Mesendoderm (in vitro differentiated cells): ENCODE results near the gene C11orf21. TPM values are rescaled to one million over a fixed set of nuclear protein-coding genes. Genes with fewer than 3 reads are reported as not detected.

Experiments used
- DNase-seq: peaks from one replicate; pipeline ENCODE4 v3.0.0; 2013
- H2AK5ac ChIP-seq: 2 replicates; pipeline ENCODE4 v1.6.1; 2013; ENCODE audit warnings: low read length, inconsistent platforms
- H2BK120ac ChIP-seq: 2 replicates; pipeline ENCODE4 v1.6.1; 2013; ENCODE audit warnings: low read depth, mild to moderate bottlenecking, low read length, moderate library complexity, mixed read lengths
- H2BK15ac ChIP-seq: replicated peaks from 2 replicates; pipeline ENCODE4 v1.6.1; 2013; ENCODE audit warnings: low read depth, mild to moderate bottlenecking, moderate library complexity
- H2BK5ac ChIP-seq: 2 replicates; pipeline ENCODE4 v1.6.1; 2013; ENCODE audit warnings: low read length, inconsistent platforms
- H3K18ac ChIP-seq: 2 replicates; pipeline ENCODE4 v1.6.1; 2013; ENCODE audit warnings: mild to moderate bottlenecking, low read length, mixed read lengths
- H3K23ac ChIP-seq: one replicate; pipeline ENCODE4 v1.6.1; 2013; ENCODE audit warnings: low read length
- H3K27ac ChIP-seq: 2 replicates; pipeline ENCODE4 v1.5.1; 2013; ENCODE audit warnings: low read depth, mild to moderate bottlenecking, inconsistent platforms, low read length, moderate library complexity
- H3K27me3 ChIP-seq: 2 replicates; pipeline ENCODE4 v1.6.1; 2013; ENCODE audit warnings: low read length, control low read depth, mild to moderate bottlenecking, inconsistent platforms; ENCODE audit not compliant: insufficient read depth, poor library complexity
- H3K36me3 ChIP-seq: 2 replicates; pipeline ENCODE4 v1.6.1; 2013; ENCODE audit warnings: low read length, inconsistent platforms; ENCODE audit not compliant: control insufficient read depth, insufficient read depth
- H3K4ac ChIP-seq: one replicate; pipeline ENCODE4 v1.6.1; 2013; ENCODE audit warnings: low read depth, mild to moderate bottlenecking, low read length, moderate library complexity
- H3K4me1 ChIP-seq: 2 replicates; pipeline ENCODE4 v1.6.1; 2013; ENCODE audit warnings: low read depth, low read length, inconsistent platforms; ENCODE audit not compliant: control insufficient read depth
- H3K4me2 ChIP-seq: 2 replicates; pipeline ENCODE4 v1.6.1; 2013; ENCODE audit warnings: low read length
- H3K4me3 ChIP-seq: 2 replicates; pipeline ENCODE4 v1.5.1; 2013; ENCODE audit warnings: mild to moderate bottlenecking, low read length
- H3K56ac ChIP-seq: one replicate; pipeline ENCODE4 v1.6.1; 2013; ENCODE audit warnings: low read length
- H3K79me1 ChIP-seq: 2 replicates; pipeline ENCODE4 v1.6.1; 2013; ENCODE audit warnings: low read length, inconsistent platforms
- H3K79me2 ChIP-seq: 2 replicates; pipeline ENCODE4 v1.6.1; 2013; ENCODE audit warnings: mild to moderate bottlenecking, low read length; ENCODE audit not compliant: control insufficient read depth, insufficient read depth
- H3K9ac ChIP-seq: 2 replicates; pipeline ENCODE4 v1.6.1; 2013; ENCODE audit warnings: low read length, inconsistent platforms
- H4K5ac ChIP-seq: one replicate; pipeline ENCODE4 v1.6.1; 2013; ENCODE audit warnings: low read length
- H4K8ac ChIP-seq: one replicate; pipeline ENCODE4 v1.6.1; 2013; ENCODE audit warnings: low read depth, mild to moderate bottlenecking, control low read depth, low read length, moderate library complexity
- WGBS: extraction: QIAGEN DNeasy Blood & Tissue Kit; methylation state at CpG from one replicate; pipeline ENCODE4 v1.1.7; 2013; ENCODE audit warnings: low lambda C conversion rate, missing lambda C conversion rate; ENCODE audit not compliant: insufficient coverage; ENCODE audit errors: extremely low coverage; 5-methylcytosine and 5-hydroxymethylcytosine counted together
- polyA plus RNA-seq, 2 experiments: library from polyadenylated mRNA; stranded (reverse); fragments of 200-250 nt; gene quantifications; one replicate each; pipeline ENCODE4 v1.2.3, GENCODE V29; 2013

Gene C11orf21
- not detected for polyA plus RNA-seq (2013, experiment 1 of 2)
- polyA plus RNA-seq (2013, experiment 2 of 2), result not detected

DNA sequence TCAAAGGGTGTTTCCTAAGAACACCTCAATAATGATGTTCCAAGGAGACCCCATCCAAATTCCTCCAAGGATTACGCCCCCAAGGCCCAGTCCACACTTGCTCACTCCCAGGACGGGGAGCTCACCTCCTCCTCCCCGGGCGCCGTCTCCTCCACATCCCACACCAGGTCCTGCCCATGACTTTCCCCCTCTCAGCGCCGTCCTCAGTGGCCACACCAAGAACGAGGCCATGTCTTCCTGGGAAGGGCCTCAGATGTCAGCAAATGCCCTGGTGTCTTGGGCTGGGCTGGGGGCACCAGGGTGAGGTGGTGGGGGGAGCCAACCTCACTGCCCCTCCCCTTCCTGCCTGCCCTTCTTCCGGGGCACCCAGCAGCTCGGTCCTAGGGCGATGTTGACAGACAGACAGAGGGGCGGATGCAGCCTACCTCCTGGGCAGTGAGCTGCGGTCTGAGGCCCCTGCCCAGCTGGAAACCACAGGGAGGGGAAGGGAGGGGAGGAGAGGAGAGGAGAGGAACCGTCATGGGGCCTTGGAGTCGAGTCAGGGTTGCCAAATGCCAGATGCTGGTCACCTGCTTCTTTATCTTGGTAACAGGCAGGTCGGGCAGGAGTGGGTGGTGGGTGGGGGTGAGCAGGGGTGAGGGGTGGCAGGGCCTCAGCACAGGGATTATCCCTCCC, at the start of gene C11orf21, which contains the start of gene TSPAN32:
C11orf21 (minus strand) TSS at position 288 of the 675 bp plus-strand sequence; CDS start at position 178, 110 bp downstream.
TSPAN32 (plus strand) TSS at position 383 of the 675 bp plus-strand sequence; CDS start at position 520, 137 bp downstream.
- H3K79me1 ChIP-seq, result no peaks in the 10 kb centered on the region
- no peak within 1 kb of the TSS for H4K8ac ChIP-seq
- H3K4me3 ChIP-seq, result no peak within 1 kb of the TSS
- H2AK5ac ChIP-seq, result no peak within 1 kb of the TSS
- WGBS, result no CpG with 5 or more reads among the region's 16 CpGs
- H3K79me2 ChIP-seq, result no peaks in the 10 kb centered on the region
- H3K27me3 ChIP-seq, result no peaks in the 10 kb centered on the region
- no peak within 1 kb of the TSS for H3K27ac ChIP-seq
- H3K56ac ChIP-seq, result peak within 1 kb of the TSS; percentile 34
- H2BK5ac ChIP-seq, result no peak within 1 kb of the TSS
- H3K23ac ChIP-seq, result no peak within 1 kb of the TSS
- no peak within 1 kb of the TSS for H3K18ac ChIP-seq
- DNase-seq, result no peak
- H3K9ac ChIP-seq, result no peak within 1 kb of the TSS
- no peak within 1 kb of the TSS for H3K4me2 ChIP-seq
- no peak within 1 kb of the TSS for H2BK120ac ChIP-seq
- H2BK15ac ChIP-seq, result no peak within 1 kb of the TSS
- no peaks in the 10 kb centered on the region for H3K4me1 ChIP-seq
- no peak within 1 kb of the TSS for H3K4ac ChIP-seq
- no peaks in the 10 kb centered on the region for H3K36me3 ChIP-seq
- H4K5ac ChIP-seq, result no peak within 1 kb of the TSS

DNA sequence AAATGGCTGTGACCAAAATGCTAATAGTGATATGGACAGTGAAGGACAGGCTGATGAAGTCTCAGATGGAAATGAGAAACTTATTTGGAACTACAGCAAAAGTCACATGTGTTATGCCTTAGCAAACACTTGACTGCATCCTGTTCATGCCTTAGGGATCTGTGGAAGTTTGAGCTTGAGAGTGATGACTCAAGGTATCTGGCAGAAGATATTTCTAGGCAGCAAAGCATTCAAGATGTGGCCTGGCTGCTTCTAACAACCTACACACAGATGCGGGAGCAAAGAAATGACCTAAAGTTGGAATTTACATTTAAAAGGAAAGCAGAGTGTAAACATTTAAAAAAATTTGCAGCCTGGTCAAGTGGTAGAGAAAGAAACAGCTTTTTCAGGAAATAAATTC, 47.3 kb upstream of the C11orf21 start:
- Histone ChIP-seq H3K56ac (no peak overlapping the region), H3K23ac (no peak overlapping the region), H3K18ac (no peak overlapping the region), H3K4me3 (no peak overlapping the region), H4K5ac (no peak overlapping the region), H3K4me2 (no peak overlapping the region), H3K27ac (no peak overlapping the region), H2BK120ac (no peak overlapping the region), H3K79me1 (no peaks in the 10 kb centered on the region), H3K9ac (no peak overlapping the region), H3K79me2 (no peaks in the 10 kb centered on the region), H3K4ac (no peak overlapping the region), H3K27me3 (no peaks in the 10 kb centered on the region), H4K8ac (no peak overlapping the region), H3K4me1 (no peaks in the 10 kb centered on the region), H3K36me3 (no peaks in the 10 kb centered on the region), H2BK5ac (no peak overlapping the region), H2BK15ac (no peak overlapping the region), H2AK5ac (no peak overlapping the region)
- no peak for DNase-seq
- WGBS, result no CpG with 5 or more reads among the region's 1 CpG

DNA sequence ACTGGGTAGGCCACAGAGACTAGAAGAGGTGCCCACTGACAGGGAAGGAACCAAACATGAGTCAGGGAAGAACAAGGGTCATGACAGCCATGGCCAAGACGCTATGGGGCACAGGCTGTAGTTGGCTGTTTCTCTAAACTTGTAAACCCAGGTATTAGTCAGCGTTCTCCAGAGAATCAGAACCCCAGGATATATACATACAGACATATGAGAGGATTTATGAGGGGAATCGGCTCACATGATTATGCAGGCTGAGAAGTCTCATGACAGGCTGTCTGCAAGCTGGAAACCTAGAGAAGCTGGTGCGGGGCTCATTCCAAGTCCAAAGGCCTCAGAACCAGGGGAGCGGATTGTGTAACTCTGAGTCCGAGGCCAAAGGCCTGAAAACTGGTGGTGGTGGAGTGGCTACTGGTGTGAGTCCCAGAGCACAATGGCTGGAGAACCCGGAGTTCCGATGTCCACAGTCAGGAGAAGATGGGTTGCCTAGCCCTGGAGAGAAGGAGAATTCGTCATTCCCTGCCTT, 45.7 kb upstream of the C11orf21 start:
- WGBS, result no CpG with 5 or more reads among the region's 9 CpGs
- no peaks in the 10 kb centered on the region for H3K36me3 ChIP-seq

DNA sequence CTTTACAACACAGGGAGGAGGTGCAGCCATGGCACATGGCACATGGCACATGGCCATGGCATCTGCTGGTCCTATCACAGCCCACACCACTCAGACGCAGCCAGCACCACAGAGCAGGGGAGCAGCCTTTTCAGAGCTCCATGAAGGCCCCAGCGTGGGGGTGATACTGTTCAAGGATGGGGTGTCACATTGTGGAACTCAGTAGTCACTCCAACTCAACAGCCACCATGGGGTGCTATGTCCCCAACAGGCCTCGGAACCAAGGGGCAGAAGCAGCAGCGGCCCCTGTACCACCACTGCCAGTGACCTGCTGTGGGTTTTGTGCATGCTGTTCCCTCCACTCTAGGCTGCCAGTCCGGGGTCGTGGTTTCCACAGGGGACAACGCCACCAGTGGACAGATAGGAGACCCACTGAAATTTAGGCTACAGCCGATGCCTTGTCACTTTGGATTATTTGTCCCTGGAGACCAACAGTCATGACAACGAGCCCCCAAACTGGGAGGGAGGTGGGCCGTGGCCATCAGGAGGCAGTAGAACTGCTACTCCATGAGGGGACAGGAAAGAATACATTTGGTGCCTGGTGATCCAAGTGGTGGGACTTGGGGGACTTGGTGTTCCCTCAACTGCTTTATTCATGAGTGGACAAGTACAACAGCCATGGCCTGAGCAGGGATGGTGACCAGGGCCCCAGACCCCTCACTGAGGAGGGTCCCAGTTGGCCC, 45.0 kb upstream of the C11orf21 start:
- H3K79me1 ChIP-seq, result no peaks in the 10 kb centered on the region
- no peak overlapping the region for H3K4me2 ChIP-seq
- no peak overlapping the region for H3K4ac ChIP-seq
- no peaks in the 10 kb centered on the region for H3K36me3 ChIP-seq
- no peak for DNase-seq
- H4K5ac ChIP-seq, result no peak overlapping the region
- no peak overlapping the region for H2BK15ac ChIP-seq
- H2BK120ac ChIP-seq, result no peak overlapping the region
- H4K8ac ChIP-seq, result no peak overlapping the region
- no CpG with 5 or more reads among the region's 10 CpGs for WGBS
- no peak overlapping the region for H3K56ac ChIP-seq
- H3K79me2 ChIP-seq, result no peaks in the 10 kb centered on the region
- H2AK5ac ChIP-seq, result no peak overlapping the region
- no peak overlapping the region for H2BK5ac ChIP-seq
- no peak overlapping the region for H3K27ac ChIP-seq
- H3K27me3 ChIP-seq, result no peaks in the 10 kb centered on the region
- H3K4me1 ChIP-seq, result no peaks in the 10 kb centered on the region
- H3K23ac ChIP-seq, result no peak overlapping the region
- H3K9ac ChIP-seq, result no peak overlapping the region
- H3K18ac ChIP-seq, result no peak overlapping the region
- H3K4me3 ChIP-seq, result no peak overlapping the region

More for the DNA sequence above, 45.7 kb upstream of the C11orf21 start:
- Histone ChIP-seq H2AK5ac (no peak overlapping the region), H3K27me3 (no peaks in the 10 kb centered on the region), H3K9ac (no peak overlapping the region), H2BK120ac (no peak overlapping the region), H3K56ac (no peak overlapping the region), H3K4me2 (no peak overlapping the region), H3K23ac (no peak overlapping the region), H3K4ac (no peak overlapping the region), H3K4me1 (no peaks in the 10 kb centered on the region), H3K27ac (no peak overlapping the region), H3K4me3 (no peak overlapping the region), H2BK15ac (no peak overlapping the region), H4K5ac (no peak overlapping the region), H2BK5ac (no peak overlapping the region), H4K8ac (no peak overlapping the region), H3K79me1 (no peaks in the 10 kb centered on the region), H3K79me2 (no peaks in the 10 kb centered on the region), H3K18ac (no peak overlapping the region)
- no peak for DNase-seq

DNA sequence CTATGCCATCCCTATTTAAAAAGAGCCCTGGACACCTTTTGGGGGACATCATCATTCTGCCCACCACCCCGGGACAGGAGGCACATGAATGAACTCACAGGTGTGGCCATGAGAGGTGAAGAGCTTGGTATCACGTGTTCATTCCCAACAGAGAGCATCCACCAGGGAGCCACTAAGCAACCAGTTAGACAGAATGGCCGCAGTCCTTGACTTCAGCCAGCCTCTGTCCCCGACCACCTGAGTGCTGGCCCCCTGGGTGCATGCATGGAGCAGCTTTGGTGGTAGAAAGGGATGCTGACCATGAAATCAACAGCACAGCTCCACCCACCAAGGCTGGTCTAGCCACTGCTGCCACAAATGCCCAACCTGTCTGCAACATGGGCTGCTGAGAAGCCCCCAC, 44.3 kb upstream of the C11orf21 start:
- no peak overlapping the region for H3K4me2 ChIP-seq
- no peak overlapping the region for H3K27ac ChIP-seq
- no CpG with 5 or more reads among the region's 4 CpGs for WGBS
- no peaks in the 10 kb centered on the region for H3K36me3 ChIP-seq
- DNase-seq, result no peak
- H3K56ac ChIP-seq, result no peak overlapping the region
- no peak overlapping the region for H3K4ac ChIP-seq
- no peaks in the 10 kb centered on the region for H3K79me1 ChIP-seq
- H2BK15ac ChIP-seq, result no peak overlapping the region
- no peak overlapping the region for H2BK5ac ChIP-seq
- no peak overlapping the region for H2AK5ac ChIP-seq
- H3K23ac ChIP-seq, result no peak overlapping the region
- no peak overlapping the region for H4K8ac ChIP-seq
- no peak overlapping the region for H3K18ac ChIP-seq
- H4K5ac ChIP-seq, result no peak overlapping the region
- no peaks in the 10 kb centered on the region for H3K4me1 ChIP-seq
- no peak overlapping the region for H3K4me3 ChIP-seq
- H3K9ac ChIP-seq, result no peak overlapping the region
- no peak overlapping the region for H2BK120ac ChIP-seq
- H3K27me3 ChIP-seq, result no peaks in the 10 kb centered on the region
- H3K79me2 ChIP-seq, result no peaks in the 10 kb centered on the region
